Activated CD4-positive, alpha-beta T cell treated with anti-CD3 and anti-CD28 coated beads, Interleukin-2, amount 50 U/mL, for 4 hours (primary cell): ENCODE measurements around the gene PARL.

Experiments
- DNase-seq, 2 experiments: peaks; one replicate each; pipeline ENCODE4 v3.0.0-alpha.2; 2020

PARL gene

DNA sequence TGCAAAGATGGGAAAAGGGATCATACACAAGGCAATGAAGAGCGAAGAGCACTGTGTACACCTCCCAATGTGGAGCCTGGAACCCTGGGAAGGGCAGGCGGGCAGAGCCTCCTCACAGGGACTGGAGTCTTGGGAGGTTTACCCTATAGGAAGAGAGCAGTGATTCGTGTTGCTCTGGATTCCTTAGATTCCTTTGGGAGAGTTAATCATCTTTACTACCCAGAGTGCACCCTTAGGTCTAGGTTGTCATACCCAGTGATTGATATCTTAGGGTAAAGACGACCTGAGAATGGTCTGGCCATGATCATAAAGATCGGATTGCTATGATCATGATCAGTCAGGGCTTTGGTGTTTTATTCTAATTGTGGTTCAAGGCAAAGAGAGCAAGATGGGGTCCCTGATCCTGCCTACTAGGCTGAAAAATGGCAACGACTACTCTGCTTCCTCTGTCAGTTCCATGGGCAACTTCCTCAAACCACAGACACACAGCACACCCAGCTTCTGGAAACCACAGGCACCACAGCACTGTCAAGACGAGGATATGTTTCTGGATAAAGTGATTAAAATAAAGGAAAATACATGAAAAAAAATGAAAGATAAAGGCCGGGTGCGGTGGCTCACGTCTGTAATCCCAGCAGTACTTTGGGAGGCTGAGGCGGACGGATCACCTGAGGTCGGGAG lies 38.9 kb downstream of the PARL start:
- DNase-seq = no peak

DNA sequence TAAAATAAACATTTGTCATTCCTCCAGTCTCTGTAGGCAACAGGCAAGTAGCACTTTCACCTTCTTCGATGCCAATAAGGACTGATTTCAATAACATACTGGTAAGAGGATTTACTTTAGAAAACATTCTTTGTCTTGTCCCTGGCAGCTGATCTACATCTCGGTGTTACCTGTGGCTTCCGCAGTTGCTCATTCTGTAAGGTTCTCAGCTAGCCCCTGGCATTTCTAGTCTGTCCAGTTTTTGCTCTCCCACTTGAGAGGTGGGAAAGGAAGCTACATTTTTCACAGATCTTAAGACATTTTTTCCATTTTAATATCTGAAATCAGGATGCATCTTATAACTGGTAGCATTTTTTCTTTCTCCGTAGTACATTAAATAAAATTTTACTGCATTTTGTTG lies 39.6 kb downstream of the PARL start:
- DNase-seq = no peak

DNA sequence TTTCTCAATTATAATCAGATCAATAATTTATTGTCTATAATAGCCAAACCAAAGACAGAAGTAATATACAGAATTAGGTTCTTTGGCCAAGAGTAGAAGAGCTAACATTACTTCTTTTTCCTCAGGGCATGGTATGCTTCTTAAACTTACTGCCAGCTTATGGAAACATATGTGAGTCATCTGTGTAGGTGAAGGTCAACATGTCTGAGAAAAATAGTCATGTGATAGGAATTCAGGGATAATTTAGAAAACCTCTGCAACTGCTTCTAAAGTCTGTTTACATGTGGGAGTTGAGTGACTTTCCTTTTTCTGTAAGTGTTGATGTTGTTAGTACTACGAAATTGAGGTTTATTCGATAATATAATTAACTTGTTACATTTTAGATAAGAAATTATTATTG lies 40.1 kb downstream of the PARL start:
- DNase-seq = no peak

DNA sequence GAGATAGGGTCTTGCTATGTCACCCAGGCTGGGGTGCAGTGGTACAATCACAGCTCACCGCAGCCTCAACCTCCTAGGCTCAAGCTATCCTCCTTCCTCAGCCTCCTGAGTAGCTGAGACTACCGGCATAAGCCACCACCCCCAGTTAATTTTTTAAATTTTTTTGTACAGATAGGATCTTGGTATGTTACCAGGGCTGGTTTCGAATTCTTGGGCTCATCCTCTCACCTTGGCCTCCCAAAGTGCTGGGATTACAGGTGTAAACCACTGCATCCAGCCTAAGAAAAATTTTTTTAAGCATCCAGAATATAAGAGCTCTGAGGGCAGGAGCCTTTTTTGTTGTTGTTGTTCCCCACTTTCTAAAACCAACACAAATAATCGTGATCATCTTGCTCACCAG lies 44.9 kb downstream of the PARL start:
- DNase-seq = no peak

DNA sequence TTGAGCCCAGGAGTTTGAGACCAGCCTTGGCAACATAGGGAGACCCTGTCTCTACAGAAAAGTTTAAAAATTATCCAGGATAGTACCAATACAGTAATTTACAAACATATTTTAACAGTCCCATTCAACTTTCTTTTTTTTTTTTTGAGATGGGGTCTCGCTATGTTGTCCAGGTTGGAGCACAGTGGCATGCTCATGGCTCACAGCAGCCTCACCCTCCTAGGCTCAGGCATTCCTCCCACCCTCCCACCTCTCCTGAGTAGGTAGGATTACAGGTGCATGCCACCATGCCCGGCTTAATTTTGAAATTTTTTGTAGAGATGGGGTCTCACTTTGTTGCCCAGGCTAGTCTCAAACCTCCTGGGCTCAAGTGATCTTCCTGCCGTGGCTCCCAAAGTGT lies 46.8 kb downstream of the PARL start:
- DNase-seq = no peak

DNA sequence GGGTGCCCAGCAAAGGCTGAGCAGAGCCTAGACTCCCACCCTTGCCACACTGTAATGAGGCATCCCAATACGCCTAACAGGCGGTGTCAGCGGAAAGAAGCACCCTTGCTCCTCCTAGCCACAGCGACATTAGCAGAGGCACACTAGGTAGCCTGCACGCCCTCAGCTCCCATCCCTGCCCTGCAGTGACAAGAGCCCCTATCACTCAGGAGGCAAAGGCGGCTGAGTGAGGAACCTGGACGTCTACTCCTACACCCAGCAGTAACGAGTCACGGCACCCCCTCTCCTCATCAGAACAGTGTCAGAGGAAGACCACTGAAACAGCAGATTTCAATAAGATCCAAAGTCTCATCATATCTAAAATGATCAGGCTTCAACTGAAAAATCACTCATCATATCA lies 47.3 kb downstream of the PARL start:
- DNase-seq = no peak

DNA sequence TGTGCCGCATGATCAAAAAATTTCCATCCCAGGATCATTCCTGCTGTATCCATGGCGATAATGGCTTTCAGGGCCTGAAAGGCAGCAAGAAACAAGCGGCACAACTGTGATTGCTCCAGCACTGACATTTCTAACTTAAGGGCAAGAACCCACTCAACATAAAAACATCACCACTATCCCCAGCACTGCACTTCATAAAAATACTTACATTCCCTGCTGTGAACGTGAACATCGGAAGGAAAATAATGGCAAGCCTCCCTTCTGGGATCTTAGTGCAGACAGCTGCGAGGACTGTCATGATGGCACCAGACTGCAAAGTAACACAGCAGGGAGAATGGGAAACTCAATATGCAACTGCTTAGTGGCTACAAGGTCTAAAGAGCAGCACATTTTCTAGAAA lies 51.2 kb downstream of the PARL start:
- DNase-seq = no peak

DNA sequence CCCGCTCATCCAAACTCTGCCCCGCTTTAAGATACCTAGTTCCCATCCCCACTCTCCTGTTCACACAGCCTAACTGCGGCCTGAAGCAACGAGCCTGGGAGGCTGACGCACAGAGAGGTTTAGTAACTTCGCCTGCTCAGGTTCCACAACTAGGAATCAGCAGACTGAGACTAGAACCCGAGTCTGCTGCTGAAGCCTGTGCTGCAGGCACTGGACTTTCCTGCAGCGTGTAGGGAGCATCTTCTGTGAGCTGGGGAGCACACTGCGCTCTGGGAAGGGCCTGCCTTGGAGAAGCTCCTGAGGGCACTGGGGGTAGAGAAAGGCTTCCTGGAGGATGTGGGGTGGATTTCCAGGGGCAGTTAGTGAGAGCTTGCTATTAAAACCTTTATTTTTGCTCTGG lies 54.5 kb downstream of the PARL start:
- no peak for DNase-seq

DNA sequence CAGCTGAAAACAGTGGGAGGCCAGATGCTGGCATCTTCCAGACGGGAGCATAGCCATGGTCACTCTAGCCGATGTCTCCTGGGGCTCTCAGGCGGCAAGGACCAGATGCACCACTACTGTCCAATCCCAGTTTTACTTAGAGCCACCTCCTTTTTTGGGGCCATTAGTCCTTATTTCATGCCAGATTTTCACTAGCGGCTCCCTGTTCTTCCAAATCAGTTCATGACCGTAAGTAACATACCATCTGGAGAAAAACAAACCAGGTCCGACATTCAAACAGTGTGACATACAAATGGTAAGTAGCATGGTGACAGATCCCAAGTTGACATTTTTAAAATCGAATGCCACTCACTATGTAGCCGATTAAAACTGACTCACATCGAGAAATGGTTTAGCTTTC lies 55.2 kb downstream of the PARL start:
- no peak for DNase-seq

DNA sequence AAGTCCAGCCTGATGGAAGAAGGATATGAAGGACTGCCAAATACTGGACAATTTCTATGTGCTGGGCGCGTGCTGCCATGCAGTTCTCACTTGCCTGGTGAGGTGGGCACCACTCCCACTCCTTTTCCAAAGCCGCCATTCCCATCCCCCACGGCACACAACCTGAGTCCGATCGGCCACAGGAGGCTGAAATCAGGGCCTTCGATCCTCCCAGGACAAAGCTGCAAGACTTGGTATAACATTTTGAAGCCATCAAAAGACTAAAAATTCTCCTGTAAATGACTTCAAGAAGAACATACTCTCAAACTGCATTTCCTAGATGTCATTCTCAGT lies 56.2 kb downstream of the PARL start:
- no peak for DNase-seq

DNA sequence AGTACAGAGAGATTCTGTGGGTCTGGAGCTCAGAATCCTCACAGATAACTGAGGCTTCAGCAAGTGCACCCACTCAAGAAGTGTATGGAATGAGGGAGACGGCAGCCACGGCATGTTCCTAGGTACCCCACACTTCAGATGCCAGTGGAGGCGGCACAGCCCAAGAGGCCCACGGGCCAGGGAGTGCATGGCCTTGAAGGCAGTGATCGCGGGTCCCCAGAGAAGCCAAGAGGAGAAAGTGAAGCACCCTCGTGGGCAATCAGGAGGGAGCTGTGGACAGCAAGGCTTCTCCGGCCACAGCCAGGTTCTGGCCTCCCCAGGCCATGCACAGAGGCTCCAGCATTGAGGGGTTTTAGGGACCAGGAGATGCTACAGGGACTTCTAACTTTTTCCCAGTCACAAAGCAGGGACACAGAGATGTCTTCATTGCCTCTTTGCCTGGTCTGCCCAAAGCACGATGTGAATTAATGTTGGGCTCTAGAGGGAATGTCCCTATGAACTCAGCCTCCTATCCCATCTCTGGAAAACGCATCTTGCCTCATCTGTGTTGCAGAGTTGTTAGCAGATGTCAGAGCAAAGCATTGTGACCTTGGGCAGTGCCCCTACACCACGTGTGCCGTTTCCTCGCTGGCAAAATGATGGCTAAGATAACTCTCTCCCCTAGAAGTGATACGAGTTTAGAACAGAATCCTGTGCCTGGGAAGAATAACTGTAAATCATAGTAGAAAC lies 56.7 kb downstream of the PARL start:
- DNase-seq = no peak

DNA sequence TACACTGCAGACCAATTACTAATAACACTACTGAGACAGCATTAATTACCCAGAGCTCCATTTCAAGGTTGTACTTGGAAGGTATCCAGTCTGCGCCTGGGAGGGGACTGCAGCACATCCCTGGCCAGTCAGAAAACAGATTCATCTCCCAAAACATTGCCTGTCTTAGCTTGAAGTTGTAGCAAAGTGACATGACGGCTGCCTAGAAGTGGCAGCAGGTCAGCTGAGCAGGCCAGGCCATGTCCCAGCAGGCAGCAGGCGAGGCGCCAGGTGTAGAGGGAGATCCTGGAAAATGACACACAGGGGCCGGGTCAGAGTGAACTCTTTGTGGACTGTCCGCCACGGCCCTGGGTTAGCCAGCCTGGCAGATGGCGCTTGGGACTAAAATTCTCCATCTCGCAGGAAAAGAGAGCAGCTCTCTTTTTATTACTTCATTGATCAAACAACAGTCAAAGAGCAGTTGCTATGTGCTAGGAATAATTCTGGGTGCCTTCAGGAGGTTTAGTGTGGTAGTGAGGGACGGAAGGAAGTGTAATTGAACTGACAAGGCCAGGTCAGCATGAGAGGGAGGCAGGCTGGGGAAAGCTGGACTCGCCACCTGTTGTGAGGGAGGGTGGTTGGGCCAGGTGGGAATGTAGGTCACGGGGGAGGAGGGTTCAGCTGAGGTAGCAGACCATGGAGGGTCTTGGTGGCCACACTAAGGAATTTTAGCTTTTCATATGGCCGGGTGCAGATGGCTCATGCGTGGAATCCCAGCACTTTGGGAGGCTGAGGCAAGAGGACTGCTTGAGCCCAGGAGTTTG lies 58.0 kb downstream of the PARL start:
- DNase-seq = no peak

DNA sequence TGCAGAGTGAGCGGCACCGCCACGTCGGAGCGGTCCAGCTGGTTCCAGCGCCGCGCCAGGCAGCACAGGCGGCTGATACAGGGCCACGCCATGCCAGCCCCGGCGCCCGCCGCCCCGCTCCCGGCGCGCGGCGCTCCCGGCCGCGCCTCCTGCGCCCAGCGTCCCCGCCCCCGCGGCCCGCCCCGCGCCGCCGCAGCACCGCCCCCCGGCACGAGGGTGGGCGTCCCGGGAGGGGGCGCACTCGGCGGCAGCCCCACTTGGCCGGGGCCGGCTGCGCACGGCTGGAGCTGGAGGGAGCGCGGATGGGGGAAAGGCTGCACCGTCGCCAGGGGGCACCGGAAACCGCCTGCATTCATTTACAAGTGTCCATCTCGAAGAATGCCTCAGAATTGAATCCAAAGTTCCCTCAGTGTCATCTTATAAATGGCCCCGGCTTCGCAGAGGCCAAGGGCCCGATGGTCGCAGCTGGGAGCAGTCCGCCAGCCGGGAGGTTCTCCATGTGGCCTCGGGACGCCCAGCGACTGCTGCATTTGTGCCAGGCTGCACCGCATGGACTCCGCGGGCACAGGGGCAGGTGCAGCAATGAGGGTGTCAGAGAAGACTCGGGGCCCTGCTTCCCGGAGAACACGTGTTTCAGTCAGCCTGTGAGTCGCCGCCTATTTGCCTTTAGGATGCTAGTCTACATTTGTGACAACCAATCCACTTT lies 59.1 kb downstream of the PARL start, which contains the start of gene MAP6D1:
Gene MAP6D1 (minus strand): TSS at position 122 of the 706 bp plus-strand sequence. CDS start 30 bp downstream, at position 92.
- DNase-seq = peak; percentile 25 to 32

DNA sequence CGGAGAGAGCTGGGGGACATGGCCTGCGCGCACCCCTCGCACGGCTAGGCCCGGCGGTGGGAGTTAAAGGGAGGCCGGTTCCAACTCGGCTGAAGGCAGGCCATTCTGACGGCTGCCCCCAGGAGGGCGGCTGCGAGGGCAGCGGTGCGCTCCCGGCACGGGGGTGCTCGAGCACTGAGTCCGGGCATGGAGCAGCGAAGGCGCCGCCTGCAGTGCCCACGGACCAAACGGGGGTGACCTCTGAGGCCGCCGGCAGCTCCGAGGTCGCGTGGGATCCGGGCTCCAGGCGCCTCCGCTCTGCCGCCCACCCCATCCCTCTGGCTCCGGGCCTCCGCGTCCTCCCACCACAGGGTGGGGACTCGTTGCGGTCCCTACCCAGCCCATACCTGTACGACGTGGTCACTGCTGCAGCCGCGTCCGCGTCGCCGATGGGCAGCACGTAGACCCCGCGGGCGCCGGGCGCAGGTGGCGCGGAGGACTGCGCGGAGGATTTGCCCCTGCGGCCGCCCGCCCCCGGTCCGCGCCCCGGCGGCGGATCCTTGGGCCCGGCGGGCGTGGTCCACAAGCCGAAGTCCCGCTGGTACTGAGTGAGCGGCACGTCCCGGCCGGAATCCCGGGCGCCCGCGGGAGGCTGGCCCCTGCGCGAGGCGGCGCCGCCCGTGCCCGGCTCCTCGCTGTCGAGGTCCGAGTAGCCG lies 59.8 kb downstream of the PARL start:
- peak in 1 of 2 experiments; percentile 7 for DNase-seq

DNA sequence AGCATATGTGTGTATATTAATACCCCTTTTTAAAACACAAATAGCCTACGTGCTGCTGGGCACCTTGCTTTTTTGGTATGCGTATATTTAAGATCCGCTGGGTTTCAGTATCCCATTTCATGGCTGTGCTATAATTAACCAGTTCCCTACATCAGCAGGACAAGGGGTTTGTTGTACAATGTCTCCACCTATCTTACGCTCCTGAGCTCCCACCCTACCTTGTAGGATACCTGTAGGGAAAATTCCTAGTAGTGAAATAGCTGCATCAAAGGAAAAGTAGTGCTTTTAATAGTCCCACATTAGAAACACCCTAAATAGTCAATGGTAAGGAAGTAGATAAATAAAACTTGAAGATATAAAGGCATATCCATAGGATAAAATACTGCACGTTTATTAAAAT lies 60.7 kb downstream of the PARL start:
- DNase-seq = no peak

DNA sequence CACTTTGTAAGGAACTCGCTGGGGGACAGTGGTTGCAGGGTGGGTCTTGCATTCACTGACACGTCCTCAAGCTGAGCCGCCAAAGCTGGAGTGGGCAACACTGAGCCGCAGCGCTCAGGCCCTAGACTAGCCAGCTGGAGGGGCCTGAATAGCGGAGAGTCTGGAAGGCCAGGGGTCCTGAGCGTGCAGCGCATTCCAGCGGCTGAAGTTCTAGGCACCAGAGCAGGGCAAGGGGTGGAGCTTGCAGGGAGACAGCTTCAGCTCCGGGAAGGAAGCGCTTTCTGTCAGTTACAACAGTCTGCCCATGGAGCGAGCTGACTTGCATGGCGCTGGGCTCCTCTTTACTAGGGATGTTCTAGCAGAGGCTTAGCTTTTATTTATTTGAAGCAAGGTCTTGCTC lies 62.0 kb downstream of the PARL start:
- no peak for DNase-seq

DNA sequence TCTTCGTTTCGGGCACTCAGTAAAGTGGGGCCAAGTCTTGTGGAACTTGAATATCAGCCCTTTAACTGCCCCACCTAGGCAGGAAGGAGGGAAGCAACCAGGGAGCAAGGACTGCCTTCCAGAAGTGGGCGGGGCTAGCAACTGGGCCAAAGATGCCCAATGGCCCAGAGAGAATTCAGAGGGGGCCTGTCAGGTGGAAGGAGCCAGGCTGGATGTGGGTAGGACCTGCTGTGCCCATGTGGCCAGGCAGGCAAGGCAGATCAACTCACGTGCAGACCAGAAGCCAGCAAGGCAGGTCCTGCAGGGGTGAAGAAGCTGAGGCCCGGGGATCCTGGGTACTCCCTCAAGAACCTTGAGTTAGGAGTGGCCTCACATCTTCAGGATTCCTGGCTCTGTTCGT lies 64.8 kb downstream of the PARL start:
- no peak for DNase-seq

DNA sequence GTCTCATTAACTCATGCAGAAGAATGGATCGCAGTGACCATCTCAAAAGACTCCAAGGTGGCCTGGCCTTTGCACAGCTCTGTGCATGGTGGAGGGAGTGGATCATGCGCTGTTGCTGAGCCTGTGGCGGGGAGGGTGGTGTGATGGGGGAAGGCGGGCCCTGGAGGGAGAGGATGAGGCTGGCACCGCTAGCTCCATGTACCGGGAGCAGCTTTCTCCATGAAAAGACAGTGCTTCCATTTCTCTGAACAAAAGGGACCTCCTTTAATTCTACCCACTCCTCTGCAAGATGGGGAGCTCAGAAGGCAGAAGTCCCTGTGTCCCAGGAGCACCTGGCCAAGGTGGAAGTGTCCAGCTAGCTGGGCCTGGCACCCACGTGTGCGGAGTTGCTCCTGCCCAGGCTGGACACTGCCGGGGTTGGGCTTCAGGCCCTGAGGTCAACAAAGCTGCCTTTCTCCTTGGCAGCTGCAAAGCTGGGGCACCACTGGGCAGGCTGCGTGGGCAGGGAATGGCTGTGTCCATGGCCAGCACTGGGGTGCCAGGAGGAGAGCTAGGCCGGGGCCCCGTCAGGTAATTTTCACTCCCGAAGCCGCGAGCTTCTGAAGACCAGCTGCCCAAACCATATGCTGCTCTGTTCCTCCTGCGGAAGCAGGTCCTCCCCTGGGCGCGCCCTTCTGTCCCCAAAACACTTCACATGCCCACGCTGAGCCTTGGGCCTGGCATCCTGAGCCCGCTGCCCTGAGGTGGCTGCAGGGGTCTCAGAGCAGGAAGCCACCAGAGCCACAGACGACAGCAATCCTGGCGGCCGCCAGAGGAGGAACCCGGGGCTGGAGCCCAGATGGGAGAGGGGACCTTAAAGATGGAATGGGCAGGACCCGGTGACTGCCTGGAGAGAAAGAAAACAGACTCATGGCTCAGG lies 65.7 kb downstream of the PARL start:
- no peak for DNase-seq

DNA sequence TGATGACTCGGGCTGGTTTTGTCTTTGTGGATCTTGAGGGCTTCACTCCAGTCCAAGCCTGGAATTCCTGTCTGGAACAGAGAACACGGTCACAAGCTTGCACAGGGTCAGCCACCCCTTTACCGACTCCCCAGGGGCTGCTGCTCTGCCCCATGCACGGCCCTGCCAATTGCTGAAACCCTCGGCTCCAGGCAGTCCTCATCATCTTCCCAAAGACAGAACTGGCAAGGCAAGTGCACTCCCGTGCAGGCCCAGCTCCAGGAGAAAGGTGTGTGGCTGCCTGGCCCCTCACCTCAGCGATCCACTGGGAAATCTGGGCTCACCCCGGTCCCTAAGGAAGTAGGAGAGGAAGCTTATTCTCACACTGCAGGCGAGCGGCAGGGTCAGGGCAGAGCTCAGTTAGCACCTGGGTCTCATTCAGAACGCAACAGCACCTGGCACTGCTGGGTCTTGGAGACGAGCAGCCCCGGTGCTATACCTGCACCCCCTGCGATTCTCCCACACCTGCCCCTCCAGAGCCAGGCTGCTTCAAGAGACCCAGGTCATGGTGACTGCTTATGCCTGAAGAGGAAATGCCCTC lies 66.5 kb downstream of the PARL start:
- DNase-seq = no peak

DNA sequence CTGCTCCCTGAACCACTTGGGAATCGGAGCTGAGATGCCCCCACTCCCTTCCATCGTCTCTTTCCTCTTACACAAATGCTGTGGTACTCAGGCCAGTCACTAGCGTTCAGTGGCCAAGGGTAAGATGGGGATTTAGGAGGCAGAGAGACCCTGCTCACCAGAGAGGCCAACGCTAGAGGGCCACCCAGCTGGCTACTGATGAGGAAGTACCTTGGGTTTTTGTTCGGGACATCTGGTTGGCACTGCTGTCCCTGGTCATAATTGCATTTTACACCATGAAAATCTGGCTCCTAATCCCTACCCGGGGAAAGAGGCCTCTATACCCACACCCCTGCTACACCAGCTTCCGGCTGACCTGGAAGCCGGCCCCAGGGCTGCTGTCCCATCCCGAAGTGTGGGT lies 67.0 kb downstream of the PARL start:
- no peak for DNase-seq
